ENCODE data around the gene INPP5K. TPM values are rescaled to one million over a fixed set of nuclear protein-coding genes. Genes with fewer than 3 reads are reported as not detected.

Gene INPP5K
- total and polyA plus RNA-seq, 2 donors (not counting 1 experiment from before 2014, with no cell fraction given): 53.8 to 77.9 TPM

- Mint-ChIP-seq H3K27me3 (no peaks in the 10 kb centered on the region), H3K9me3 (ENCODE audit: insufficient read depth) (no peaks in the 10 kb centered on the region), H3K27ac (no peak overlapping the region), H3K4me3 (no peak overlapping the region), H3K4me1 (no peaks in the 10 kb centered on the region)
- no peaks in the 10 kb centered on the region for H3K4me1 ChIP-seq (ENCODE audit: control insufficient read depth in 2 of 2, insufficient read depth in 2 of 2, low read length in 2 of 2)
- H3K4me3 ChIP-seq (ENCODE audit: control extremely low read depth in 1 of 5, extremely low read depth in 1 of 5, insufficient read depth in 1 of 5, low read depth in 2 of 5, low read length in 4 of 5): no peak overlapping the region
- DNase-seq: no peak
- no peaks in the 10 kb centered on the region for H3K27me3 ChIP-seq (replicated peaks in 1 of 4; ENCODE audit: control extremely low read depth in 1 of 4, control insufficient read depth in 3 of 4, insufficient read depth in 4 of 4, low read length in 3 of 4)
- H3K4me2 ChIP-seq (replicated peaks; ENCODE audit: low read depth, low read length, poor library complexity, severe bottlenecking): no peak overlapping the region
- TF ChIP-seq EZH2 (IDR thresholded peaks at IDR 0.05; ENCODE audit: borderline replicate concordance, insufficient read depth, low read depth, low read length, poor library complexity, severe bottlenecking) (no peak), CTCF (IDR thresholded peaks at IDR 0.05) (no peak)
- CTCF ChIA-PET: interaction anchor here (1.1 kb wide), 1 partner anchor 181 kb away, joined by 3 read pairs; no protein-coding TSS in a partner anchor
- no peak for ATAC-seq (ENCODE audit: low read depth)
- no peak overlapping the region for H3K27ac ChIP-seq (ENCODE audit: low read length in 2 of 2)
- intact Hi-C loops (cut with micrococcal nuclease): no loop called here
- H3K9ac ChIP-seq (ENCODE audit: low read length): no peak overlapping the region
- H3K9me3 ChIP-seq (ENCODE audit: control extremely low read depth in 1 of 3, control insufficient read depth in 2 of 3, insufficient read depth in 1 of 3, low read length in 2 of 3): no peaks in the 10 kb centered on the region
- 100% methylated on average over 4 of the region's 6 CpGs for WGBS (ENCODE audit: insufficient coverage)
- H2AFZ ChIP-seq (ENCODE audit: insufficient read depth, low read depth, low read length, poor library complexity, severe bottlenecking): no peak overlapping the region
- H3K79me2 ChIP-seq (ENCODE audit: control insufficient read depth, insufficient read depth, low read length): peaks cover 26% of the 10 kb centered on the region
- H4K20me1 ChIP-seq (ENCODE audit: control insufficient read depth, insufficient read depth, low read length, poor library complexity, severe bottlenecking): peaks cover 8% of the 10 kb centered on the region
- POLR2A ChIA-PET: no interaction called here
- H3K36me3 ChIP-seq (replicated peaks in 1 of 2; ENCODE audit: control extremely low read depth in 1 of 2, control insufficient read depth in 1 of 2, extremely low read depth in 1 of 2, insufficient read depth in 2 of 2, low read length in 1 of 2): peaks cover 0 to 69% of the 10 kb centered on the region in 2 experiments
Measured at GRCh38 chr17:1546292-1546922, 30.0 kb upstream of the INPP5K start.

GRCh38 chr17:1545618-1546017 is 29.2 kb upstream of the INPP5K start:
- Histone ChIP-seq H3K9me3 (ENCODE audit: control extremely low read depth in 1 of 3, control insufficient read depth in 2 of 3, insufficient read depth in 1 of 3, low read length in 2 of 3) (no peaks in the 10 kb centered on the region), H3K4me2 (replicated peaks; ENCODE audit: low read depth, low read length, poor library complexity, severe bottlenecking) (no peak overlapping the region), H3K4me1 (ENCODE audit: control insufficient read depth in 2 of 2, insufficient read depth in 2 of 2, low read length in 2 of 2) (no peaks in the 10 kb centered on the region), H3K36me3 (replicated peaks in 1 of 2; ENCODE audit: control extremely low read depth in 1 of 2, control insufficient read depth in 1 of 2, extremely low read depth in 1 of 2, insufficient read depth in 2 of 2, low read length in 1 of 2) (peaks cover 0 to 69% of the 10 kb centered on the region in 2 experiments), H4K20me1 (ENCODE audit: control insufficient read depth, insufficient read depth, low read length, poor library complexity, severe bottlenecking) (peaks cover 8% of the 10 kb centered on the region), H2AFZ (ENCODE audit: insufficient read depth, low read depth, low read length, poor library complexity, severe bottlenecking) (no peak overlapping the region), H3K4me3 (ENCODE audit: control extremely low read depth in 1 of 5, extremely low read depth in 1 of 5, insufficient read depth in 1 of 5, low read depth in 2 of 5, low read length in 4 of 5) (no peak overlapping the region), H3K9ac (ENCODE audit: low read length) (no peak overlapping the region), H3K27me3 (replicated peaks in 1 of 4; ENCODE audit: control extremely low read depth in 1 of 4, control insufficient read depth in 3 of 4, insufficient read depth in 4 of 4, low read length in 3 of 4) (no peaks in the 10 kb centered on the region), H3K27ac (ENCODE audit: low read length in 2 of 2) (no peak overlapping the region), H3K79me2 (ENCODE audit: control insufficient read depth, insufficient read depth, low read length) (peaks cover 23% of the 10 kb centered on the region)
- Mint-ChIP-seq H3K9me3 (ENCODE audit: insufficient read depth) (no peaks in the 10 kb centered on the region), H3K4me3 (no peak overlapping the region), H3K27ac (no peak overlapping the region), H3K27me3 (no peaks in the 10 kb centered on the region), H3K4me1 (no peaks in the 10 kb centered on the region)
- WGBS (ENCODE audit: insufficient coverage): 100% methylated on average over 3 of the region's 9 CpGs
- ChIA-PET POLR2A (interaction anchor here (0.5 kb wide), 1 partner anchor 251 kb away, joined by 4 read pairs; no protein-coding TSS in a partner anchor), CTCF (no interaction called here)
- no peak for DNase-seq
- no peak for ATAC-seq (ENCODE audit: low read depth)
- TF ChIP-seq EZH2 (IDR thresholded peaks at IDR 0.05; ENCODE audit: borderline replicate concordance, insufficient read depth, low read depth, low read length, poor library complexity, severe bottlenecking) (no peak), CTCF (IDR thresholded peaks at IDR 0.05) (no peak)
- intact Hi-C loops (cut with micrococcal nuclease): no loop called here

Data from B cell (primary cell).